Measurements from ENCODE around the gene LRRC51.
"Not testable (repeated sequence)": the region's sequence is repeated elsewhere in the genome, so short reads cannot be mapped to it uniquely, and the experiment has no call there.

The LRRC51 gene

DNA sequence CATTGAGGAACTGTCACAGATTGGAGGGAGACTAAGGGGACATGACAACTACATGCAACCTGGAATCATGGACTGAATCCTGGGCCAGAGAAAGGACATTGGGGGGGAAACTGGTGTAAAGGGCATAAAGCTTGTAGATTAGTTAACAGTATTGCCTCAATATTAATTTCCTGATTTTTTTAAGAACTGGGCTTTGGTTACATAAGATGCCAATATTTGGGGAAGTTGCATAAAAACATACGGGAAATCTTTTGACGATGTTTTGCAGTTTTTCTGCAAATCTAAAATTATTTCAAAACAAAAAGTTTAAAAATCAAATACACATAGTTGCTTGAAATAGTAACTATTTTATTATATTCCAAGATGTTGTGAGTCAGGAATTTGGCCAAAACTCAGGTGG, 52.0 kb downstream of the LRRC51 start:
- H3K9ac ChIP-seq (ENCODE audit: low read length), result no peak overlapping the region

DNA sequence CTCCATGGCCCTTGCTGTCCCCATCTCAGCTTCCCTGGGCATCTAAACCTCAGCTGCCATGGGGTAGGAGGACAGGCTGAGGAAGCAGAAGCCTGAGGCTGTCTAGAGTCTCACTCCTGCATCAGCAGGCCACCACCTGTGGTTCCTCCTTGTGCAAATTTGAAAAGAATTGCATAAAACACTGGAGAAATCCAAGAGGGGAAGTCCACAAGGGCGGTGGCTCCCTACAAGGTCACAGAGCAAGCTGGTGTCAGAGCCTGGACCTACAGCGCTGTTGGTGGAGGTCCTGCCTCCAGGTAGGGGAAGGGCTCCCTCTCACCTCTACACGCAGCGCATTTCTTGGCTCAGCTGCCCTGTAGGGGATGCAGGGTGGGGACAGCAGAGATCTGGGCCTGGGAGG, 54.8 kb downstream of the LRRC51 start, which contains the start of gene FOLR3:
Gene FOLR3, plus strand, starts transcription at position 253 of the 400 bp plus-strand sequence. CDS start 228 bp downstream, outside the sequence.
- H3K27ac ChIP-seq (ENCODE audit: low read depth, low read length); H3K9me3 ChIP-seq (ENCODE audit: low read length); H3K36me3 ChIP-seq (ENCODE audit: insufficient read depth, low read length); H3K4me1 ChIP-seq (ENCODE audit: insufficient read depth, low read length); H3K4me3 ChIP-seq (ENCODE audit: low read depth in 1 of 2, low read length in 2 of 2); H3K27me3 ChIP-seq (ENCODE audit: control insufficient read depth in 1 of 2, insufficient read depth in 2 of 2, low read length in 2 of 2); H3K9ac ChIP-seq (ENCODE audit: low read length): not testable (repeated sequence)

More for the DNA sequence above, 52.0 kb downstream of the LRRC51 start:
- Histone ChIP-seq H3K9me3 (ENCODE audit: low read length) (no peaks in the 10 kb centered on the region), H3K4me3 (ENCODE audit: low read depth in 1 of 2, low read length in 2 of 2) (no peak overlapping the region), H3K27me3 (ENCODE audit: control insufficient read depth in 1 of 2, insufficient read depth in 2 of 2, low read length in 2 of 2) (peaks cover 0 to 3% of the 10 kb centered on the region in 2 donors), H3K36me3 (ENCODE audit: insufficient read depth, low read length) (no peaks in the 10 kb centered on the region), H3K4me1 (ENCODE audit: insufficient read depth, low read length) (no peaks in the 10 kb centered on the region), H3K27ac (ENCODE audit: low read depth, low read length) (no peak overlapping the region)

- no peaks in the 10 kb centered on the region for H3K4me1 ChIP-seq (ENCODE audit: insufficient read depth, low read length)
- H3K36me3 ChIP-seq (ENCODE audit: insufficient read depth, low read length), result no peaks in the 10 kb centered on the region
- H3K9ac ChIP-seq (ENCODE audit: low read length), result no peak overlapping the region
- no peak overlapping the region for H3K4me3 ChIP-seq (ENCODE audit: low read depth in 1 of 2, low read length in 2 of 2)
- H3K9me3 ChIP-seq (ENCODE audit: low read length), result no peaks in the 10 kb centered on the region
- H3K27me3 ChIP-seq (ENCODE audit: control insufficient read depth in 1 of 2, insufficient read depth in 2 of 2, low read length in 2 of 2), result no peaks in the 10 kb centered on the region
- H3K27ac ChIP-seq (ENCODE audit: low read depth, low read length), result no peak overlapping the region
These were observed 55.4 kb downstream of the LRRC51 start for GRCh38 chr11:72135891-72136683.

GRCh38 chr11:72136684-72137262, 56.1 kb downstream of the LRRC51 start:
- no peaks in the 10 kb centered on the region for H3K36me3 ChIP-seq (ENCODE audit: insufficient read depth, low read length)
- no peak overlapping the region for H3K4me3 ChIP-seq (ENCODE audit: low read depth in 1 of 2, low read length in 2 of 2)
- no peak overlapping the region for H3K27ac ChIP-seq (ENCODE audit: low read depth, low read length)
- no peaks in the 10 kb centered on the region for H3K9me3 ChIP-seq (ENCODE audit: low read length)
- no peaks in the 10 kb centered on the region for H3K4me1 ChIP-seq (ENCODE audit: insufficient read depth, low read length)
- H3K9ac ChIP-seq (ENCODE audit: low read length), result no peak overlapping the region
- H3K27me3 ChIP-seq (ENCODE audit: control insufficient read depth in 1 of 2, insufficient read depth in 2 of 2, low read length in 2 of 2), result no peaks in the 10 kb centered on the region

DNA sequence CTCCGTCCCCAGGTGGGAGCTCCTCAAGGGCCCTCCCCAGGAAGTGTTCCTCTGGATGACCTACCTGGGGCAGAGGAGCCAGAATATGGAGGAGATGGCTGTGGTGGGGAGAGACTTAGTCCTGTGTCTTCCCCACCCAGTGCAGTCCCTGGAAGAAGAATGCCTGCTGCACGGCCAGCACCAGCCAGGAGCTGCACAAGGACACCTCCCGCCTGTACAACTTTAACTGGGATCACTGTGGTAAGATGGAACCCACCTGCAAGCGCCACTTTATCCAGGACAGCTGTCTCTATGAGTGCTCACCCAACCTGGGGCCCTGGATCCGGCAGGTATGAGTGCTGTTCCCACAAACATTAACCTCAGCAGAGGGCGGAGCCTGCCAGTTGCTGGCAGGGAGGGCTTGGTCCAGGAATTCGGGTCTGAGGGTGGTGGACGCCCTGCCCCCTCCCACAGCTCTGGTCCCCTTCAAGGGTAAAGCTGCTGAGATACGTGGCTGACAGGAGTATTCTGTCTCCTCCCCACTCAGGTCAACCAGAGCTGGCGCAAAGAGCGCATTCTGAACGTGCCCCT, 58.3 kb downstream of the LRRC51 start:
- Histone ChIP-seq H3K9me3 (ENCODE audit: low read length) (no peaks in the 10 kb centered on the region), H3K4me3 (ENCODE audit: low read depth in 1 of 2, low read length in 2 of 2) (no peak overlapping the region), H3K27me3 (ENCODE audit: control insufficient read depth in 1 of 2, insufficient read depth in 2 of 2, low read length in 2 of 2) (no peaks in the 10 kb centered on the region), H3K36me3 (ENCODE audit: insufficient read depth, low read length) (no peaks in the 10 kb centered on the region), H3K4me1 (ENCODE audit: insufficient read depth, low read length) (no peaks in the 10 kb centered on the region), H3K9ac (ENCODE audit: low read length) (no peak overlapping the region), H3K27ac (ENCODE audit: low read depth, low read length) (no peak overlapping the region)

GRCh38 chr11:72139500-72139899, 58.9 kb downstream of the LRRC51 start:
- Histone ChIP-seq H3K27me3 (ENCODE audit: control insufficient read depth in 1 of 2, insufficient read depth in 2 of 2, low read length in 2 of 2) (no peaks in the 10 kb centered on the region), H3K9ac (ENCODE audit: low read length) (no peak overlapping the region), H3K27ac (ENCODE audit: low read depth, low read length) (no peak overlapping the region), H3K9me3 (ENCODE audit: low read length) (no peaks in the 10 kb centered on the region), H3K36me3 (ENCODE audit: insufficient read depth, low read length) (no peaks in the 10 kb centered on the region), H3K4me3 (ENCODE audit: low read depth in 1 of 2, low read length in 2 of 2) (no peak overlapping the region), H3K4me1 (ENCODE audit: insufficient read depth, low read length) (no peaks in the 10 kb centered on the region)

DNA sequence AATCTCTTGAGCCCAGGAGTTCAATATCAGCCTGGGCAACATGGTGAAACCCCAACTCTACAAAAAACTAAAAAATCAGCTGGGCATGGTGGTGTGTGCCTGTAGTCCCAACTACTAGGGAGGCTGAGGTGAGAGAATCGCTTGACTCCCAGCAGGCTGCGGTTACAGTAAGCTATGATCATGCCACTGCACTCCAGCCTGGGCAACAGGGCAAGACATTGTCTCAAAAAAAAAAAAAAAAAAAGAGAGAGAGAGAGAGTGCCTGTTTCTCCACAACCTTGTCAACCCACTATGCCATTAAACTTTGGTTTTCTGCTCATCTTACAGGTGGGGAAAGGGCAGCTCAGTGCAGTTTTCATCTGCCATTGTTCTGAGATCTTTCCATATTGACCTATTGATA, 60.0 kb downstream of the LRRC51 start:
- Histone ChIP-seq H3K4me3 (ENCODE audit: low read depth in 1 of 2, low read length in 2 of 2) (no peak overlapping the region), H3K36me3 (ENCODE audit: insufficient read depth, low read length) (no peaks in the 10 kb centered on the region), H3K27ac (ENCODE audit: low read depth, low read length) (no peak overlapping the region), H3K9ac (ENCODE audit: low read length) (no peak overlapping the region), H3K9me3 (ENCODE audit: low read length) (no peaks in the 10 kb centered on the region), H3K4me1 (ENCODE audit: insufficient read depth, low read length) (no peaks in the 10 kb centered on the region), H3K27me3 (ENCODE audit: control insufficient read depth in 1 of 2, insufficient read depth in 2 of 2, low read length in 2 of 2) (no peaks in the 10 kb centered on the region)

GRCh38 chr11:72141066-72141465, 60.4 kb downstream of the LRRC51 start:
- Histone ChIP-seq H3K9me3 (ENCODE audit: low read length) (no peaks in the 10 kb centered on the region), H3K36me3 (ENCODE audit: insufficient read depth, low read length) (no peaks in the 10 kb centered on the region), H3K27me3 (ENCODE audit: control insufficient read depth in 1 of 2, insufficient read depth in 2 of 2, low read length in 2 of 2) (no peaks in the 10 kb centered on the region), H3K4me3 (ENCODE audit: low read depth in 1 of 2, low read length in 2 of 2) (no peak overlapping the region), H3K4me1 (ENCODE audit: insufficient read depth, low read length) (no peaks in the 10 kb centered on the region), H3K9ac (ENCODE audit: low read length) (no peak overlapping the region), H3K27ac (ENCODE audit: low read depth, low read length) (no peak overlapping the region)

GRCh38 chr11:72142086-72142485, 61.4 kb downstream of the LRRC51 start:
- not testable (repeated sequence) for H3K4me1 ChIP-seq (ENCODE audit: insufficient read depth, low read length); H3K9ac ChIP-seq (ENCODE audit: low read length); H3K27ac ChIP-seq (ENCODE audit: low read depth, low read length); H3K4me3 ChIP-seq (ENCODE audit: low read depth in 1 of 2, low read length in 2 of 2); H3K27me3 ChIP-seq (ENCODE audit: control insufficient read depth in 1 of 2, insufficient read depth in 2 of 2, low read length in 2 of 2); H3K9me3 ChIP-seq (ENCODE audit: low read length); H3K36me3 ChIP-seq (ENCODE audit: insufficient read depth, low read length)

GRCh38 chr11:72142543-72142942, 61.9 kb downstream of the LRRC51 start:
- not testable (repeated sequence) for H3K27ac ChIP-seq (ENCODE audit: low read depth, low read length); H3K36me3 ChIP-seq (ENCODE audit: insufficient read depth, low read length); H3K27me3 ChIP-seq (ENCODE audit: control insufficient read depth in 1 of 2, insufficient read depth in 2 of 2, low read length in 2 of 2); H3K4me3 ChIP-seq (ENCODE audit: low read depth in 1 of 2, low read length in 2 of 2); H3K9ac ChIP-seq (ENCODE audit: low read length); H3K9me3 ChIP-seq (ENCODE audit: low read length); H3K4me1 ChIP-seq (ENCODE audit: insufficient read depth, low read length)

DNA sequence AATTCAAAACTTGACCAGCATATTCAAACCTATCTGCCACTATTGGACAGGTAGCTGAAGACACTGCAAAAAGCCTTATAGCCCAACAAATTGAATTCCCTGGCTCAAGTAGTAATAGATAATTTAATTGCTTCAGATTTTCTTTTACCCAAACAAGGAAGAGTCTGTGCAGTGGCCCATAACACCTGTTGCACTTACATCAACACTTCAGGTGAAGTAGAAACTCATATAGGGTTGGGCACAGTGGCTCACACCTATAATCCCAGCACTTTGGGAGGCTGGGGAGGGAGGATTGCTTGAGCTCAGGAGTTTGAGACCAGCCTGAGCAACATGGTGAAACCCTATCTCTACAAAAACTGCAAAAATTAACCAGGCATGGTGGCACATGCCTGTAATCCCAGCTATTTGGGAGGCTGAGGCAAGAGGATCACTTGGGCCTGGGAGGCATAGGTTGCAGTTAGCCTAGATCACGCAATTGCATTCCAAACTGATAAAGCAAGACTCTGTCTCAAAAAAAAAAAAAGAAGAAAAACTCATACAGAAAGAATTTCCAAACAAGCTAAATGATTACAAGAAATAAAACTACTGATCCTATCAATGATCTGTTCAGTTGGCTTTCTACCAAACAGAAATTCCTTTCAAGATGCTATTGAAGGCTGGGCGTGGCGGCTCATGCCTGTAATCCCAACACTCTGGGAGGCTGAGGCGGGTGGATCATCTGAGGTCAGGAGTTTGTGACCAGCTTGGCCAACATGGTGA, 64.3 kb downstream of the LRRC51 start:
- Histone ChIP-seq H3K9me3 (ENCODE audit: low read length) (no peaks in the 10 kb centered on the region), H3K9ac (ENCODE audit: low read length) (no peak overlapping the region), H3K4me3 (ENCODE audit: low read depth in 1 of 2, low read length in 2 of 2) (no peak overlapping the region), H3K27me3 (ENCODE audit: control insufficient read depth in 1 of 2, insufficient read depth in 2 of 2, low read length in 2 of 2) (no peaks in the 10 kb centered on the region), H3K27ac (ENCODE audit: low read depth, low read length) (no peak overlapping the region), H3K4me1 (ENCODE audit: insufficient read depth, low read length) (no peaks in the 10 kb centered on the region), H3K36me3 (ENCODE audit: insufficient read depth, low read length) (no peaks in the 10 kb centered on the region)
